AG10803 (cell line): Measurements from ENCODE around the gene NAT10.

ENCODE experiments used
- DNase-seq: peaks from one replicate; pipeline ENCODE4 v3.0.0; 2010; ENCODE audit warnings: low read depth
- H3K4me3 ChIP-seq: 2 replicates; pipeline ENCODE4 v1.5.1; 2011; ENCODE audit warnings: mild to moderate bottlenecking, low read length, control low read depth
- TF ChIP-seq, protein P1 (sequence below): conservative IDR thresholded peaks from 2 replicates; pipeline ENCODE4 v1.5.1; 2011; ENCODE audit warnings: mild to moderate bottlenecking, low read length, control low read depth, inconsistent platforms

Gene NAT10

GRCh38 chr11:34155057-34155756, 49.8 kb downstream of the NAT10 start:
- no peak overlapping the region for H3K4me3 ChIP-seq
- TF ChIP-seq, protein P1, sequence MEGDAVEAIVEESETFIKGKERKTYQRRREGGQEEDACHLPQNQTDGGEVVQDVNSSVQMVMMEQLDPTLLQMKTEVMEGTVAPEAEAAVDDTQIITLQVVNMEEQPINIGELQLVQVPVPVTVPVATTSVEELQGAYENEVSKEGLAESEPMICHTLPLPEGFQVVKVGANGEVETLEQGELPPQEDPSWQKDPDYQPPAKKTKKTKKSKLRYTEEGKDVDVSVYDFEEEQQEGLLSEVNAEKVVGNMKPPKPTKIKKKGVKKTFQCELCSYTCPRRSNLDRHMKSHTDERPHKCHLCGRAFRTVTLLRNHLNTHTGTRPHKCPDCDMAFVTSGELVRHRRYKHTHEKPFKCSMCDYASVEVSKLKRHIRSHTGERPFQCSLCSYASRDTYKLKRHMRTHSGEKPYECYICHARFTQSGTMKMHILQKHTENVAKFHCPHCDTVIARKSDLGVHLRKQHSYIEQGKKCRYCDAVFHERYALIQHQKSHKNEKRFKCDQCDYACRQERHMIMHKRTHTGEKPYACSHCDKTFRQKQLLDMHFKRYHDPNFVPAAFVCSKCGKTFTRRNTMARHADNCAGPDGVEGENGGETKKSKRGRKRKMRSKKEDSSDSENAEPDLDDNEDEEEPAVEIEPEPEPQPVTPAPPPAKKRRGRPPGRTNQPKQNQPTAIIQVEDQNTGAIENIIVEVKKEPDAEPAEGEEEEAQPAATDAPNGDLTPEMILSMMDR, result no peak
- DNase-seq, result no peak

- no peak for DNase-seq
- TF ChIP-seq, protein P1, result no peak
- no peak overlapping the region for H3K4me3 ChIP-seq
These were observed 50.3 kb downstream of the NAT10 start for GRCh38 chr11:34155757-34156062.

DNA sequence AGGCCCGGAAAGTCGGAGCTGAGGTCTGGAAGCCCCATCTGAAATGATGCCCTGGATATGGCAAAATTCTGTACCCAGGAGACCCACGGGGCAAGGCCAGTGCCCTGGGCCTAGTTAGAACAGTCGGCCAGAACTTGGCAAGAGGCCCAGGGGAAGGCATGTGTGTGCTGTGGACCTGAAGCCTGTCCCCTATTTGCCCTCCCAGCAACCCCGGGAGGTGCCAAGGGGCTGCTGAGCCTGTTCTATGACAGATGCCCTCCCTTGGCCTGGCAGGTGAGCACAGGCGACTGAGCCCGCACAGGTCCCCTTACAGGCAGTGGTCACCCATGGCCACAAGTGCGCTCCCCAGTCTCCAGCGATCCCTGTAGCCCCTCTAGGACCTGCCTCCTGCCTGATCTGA, 51.7 kb downstream of the NAT10 start:
- no peak for DNase-seq
- H3K4me3 ChIP-seq, result no peak overlapping the region
- TF ChIP-seq, protein P1, result no peak

- no peak for DNase-seq
- H3K4me3 ChIP-seq, result no peak overlapping the region
- TF ChIP-seq, protein P1, result no peak
These were observed 53.2 kb downstream of the NAT10 start for GRCh38 chr11:34158661-34159060.

DNA sequence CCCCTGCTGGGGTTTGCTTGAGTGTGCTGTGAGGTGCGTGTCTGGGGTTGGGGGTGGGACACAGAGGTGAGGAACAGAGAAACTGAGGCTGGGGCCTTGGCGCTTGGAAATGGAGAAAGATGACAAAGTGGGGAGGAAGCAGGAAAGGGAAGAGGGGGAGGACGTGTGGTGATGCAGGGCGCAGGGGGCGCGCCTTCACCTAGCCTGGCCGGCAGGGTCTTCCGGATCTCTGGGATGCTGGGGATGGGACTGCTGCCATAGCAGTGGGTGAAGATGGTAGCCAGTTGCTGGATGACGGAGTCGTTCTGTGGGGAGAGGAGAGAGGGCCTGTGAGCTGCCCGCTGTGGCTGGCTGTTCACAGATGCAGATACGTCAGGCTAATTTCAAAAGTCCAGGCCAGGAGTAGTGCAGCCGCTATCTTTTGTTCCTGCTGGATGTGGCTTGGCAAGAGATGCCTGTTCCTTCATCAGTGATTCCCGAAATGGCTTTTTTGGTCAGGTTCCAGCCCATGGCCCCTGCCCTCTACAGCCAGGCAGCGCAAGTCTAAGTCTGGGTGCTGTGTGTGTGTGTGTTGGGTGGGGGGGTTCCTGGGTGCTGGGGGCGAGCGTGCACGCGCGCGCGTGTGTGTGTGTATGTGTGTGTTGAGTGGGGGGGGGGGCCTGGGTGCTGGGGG, 54.8 kb downstream of the NAT10 start:
- DNase-seq, result no peak
- H3K4me3 ChIP-seq, result no peak overlapping the region
- TF ChIP-seq, protein P1, result no peak

DNA sequence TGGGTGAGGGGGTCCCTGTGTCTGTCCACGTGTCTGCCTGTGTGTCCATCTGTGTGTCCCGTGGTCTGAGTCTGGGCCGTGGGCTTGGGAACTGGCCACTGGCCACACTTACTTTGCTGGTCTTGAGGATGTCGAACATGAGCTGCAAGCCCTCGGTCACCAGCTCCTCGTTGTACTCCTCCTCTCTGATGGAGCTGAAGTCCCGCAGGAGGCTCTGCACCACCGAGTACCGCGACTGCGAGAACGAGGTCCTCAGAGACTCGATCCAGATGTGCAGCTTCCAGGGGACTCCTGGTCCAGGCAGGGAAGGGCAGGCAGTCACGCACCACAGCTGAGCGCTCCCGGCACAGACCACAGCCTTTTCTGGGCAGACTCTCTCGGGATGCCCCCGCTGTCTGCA, 55.4 kb downstream of the NAT10 start:
- DNase-seq, result no peak
- TF ChIP-seq, protein P1, result no peak
- no peak overlapping the region for H3K4me3 ChIP-seq

DNA sequence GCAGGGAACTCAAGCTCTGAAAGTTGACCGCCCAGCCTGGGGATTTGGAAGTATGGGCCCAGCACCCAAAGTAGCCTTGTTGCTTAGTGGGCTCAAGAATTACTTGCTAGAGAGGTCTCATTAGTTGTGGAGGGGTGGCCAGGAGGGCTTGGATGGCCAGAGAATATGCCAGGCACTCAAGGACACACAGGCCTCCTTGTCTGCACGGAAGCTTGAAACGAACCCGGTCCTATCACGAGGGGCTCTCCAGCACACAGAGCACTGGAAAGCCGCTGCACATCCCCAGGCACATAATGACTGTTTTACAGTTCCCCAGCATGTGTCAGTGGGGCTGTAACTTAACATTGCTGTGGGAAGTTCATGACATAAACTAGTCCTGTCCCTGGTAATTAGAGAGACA, 55.9 kb downstream of the NAT10 start:
- TF ChIP-seq, protein P1, result no peak
- no peak for DNase-seq
- H3K4me3 ChIP-seq, result no peak overlapping the region
